HCT116 (cell line): ENCODE data around the gene LCP1. TPM values are rescaled to one million over a fixed set of nuclear protein-coding genes. Genes with fewer than 3 reads are reported as not detected.

ENCODE experiments used
- ATAC-seq: fragments of 200-7000 bp; cut with Tn5 transposase; 2 replicates; pipeline ENCODE4 v1.9.1; 2020; ENCODE audit warnings: mild to moderate bottlenecking, moderate library complexity
- BruUV-seq: library from RNA; stranded (reverse); fragments of 400-500 nt; replicated peaks from 2 replicates; lab custom pipeline; 2021; lab: Mats Ljungman, UMichigan
- CTCF ChIA-PET: fragments of 300-600 bp; sonication (Branson Sonifier 250); formaldehyde crosslinking; loops from one replicate; lab custom pipeline; 2021; ENCODE audit warnings: antibody characterized with exemption; lab: Charles Lee
- POLR2A ChIA-PET: fragments of 300-600, 350-600 bp; sonication (Branson Sonifier 250); formaldehyde crosslinking; loops from one replicate; lab custom pipeline; 2021; ENCODE audit warnings: antibody characterized with exemption; lab: Charles Lee
- RAD21 ChIA-PET, 2 experiments: fragments of 300-600 bp; sonication (Branson Sonifier 250); formaldehyde crosslinking; loops; one replicate each; lab custom pipeline; 2023; ENCODE audit warnings: low total read pairs in 2 of 2; ENCODE audit not compliant: uncharacterized antibody in 2 of 2, unreplicated experiment in 2 of 2, low non-redundant PET in 1 of 2; lab: Charles Lee
- DNase-seq: peaks from one replicate; pipeline ENCODE4 v3.0.0-alpha.2; 2010; ENCODE audit warnings: low read depth, low spot score
- H2AFZ ChIP-seq: fragments of 200-600 bp; shearing (Covaris generic), sonication (generic); 2 replicates; pipeline ENCODE4 v1.6.1; 2017; ENCODE audit warnings: low read depth, mixed run types, mixed read lengths, antibody characterized with exemption, low read length; ENCODE audit not compliant: poor library complexity, severe bottlenecking
- H3K27ac ChIP-seq: 2 replicates; pipeline ENCODE4 v1.5.1; 2012; ENCODE audit warnings: low read depth, low read length
- H3K27me3 ChIP-seq: fragments of 200-600 bp; sonication (generic); 2 replicates; pipeline ENCODE4 v1.6.1; 2016; ENCODE audit warnings: mixed run types, low read length, mixed read lengths; ENCODE audit not compliant: insufficient read depth
- H3K36me3 ChIP-seq, 2 experiments: fragments of 200-500 bp in 1 of 2; fragments of 200-600 bp in 1 of 2; sonication (Bioruptor generic) in 1 of 2; sonication (generic) in 1 of 2; 2 replicates each; pipeline versions ENCODE4 v1.5.1 to v1.6.1; 2014 to 2016; ENCODE audit warnings: low read length in 2 of 2, inconsistent platforms in 1 of 2, mixed read lengths in 1 of 2, mixed run types in 1 of 2; ENCODE audit not compliant: insufficient read depth in 2 of 2, control insufficient read depth in 1 of 2
- H3K4me1 ChIP-seq, 2 experiments: fragments of 200-600 bp in 1 of 2; sonication (generic) in 1 of 2; 2 replicates each; pipeline versions ENCODE4 v1.5.1 to v1.6.1; 2012 to 2017; ENCODE audit warnings: low read length in 2 of 2, inconsistent platforms in 1 of 2, mild to moderate bottlenecking in 1 of 2, mixed read lengths in 1 of 2, mixed run types in 1 of 2, moderate library complexity in 1 of 2; ENCODE audit not compliant: insufficient read depth in 2 of 2, control insufficient read depth in 1 of 2
- H3K4me2 ChIP-seq: fragments of 200-600 bp; sonication (generic); 2 replicates; pipeline ENCODE4 v1.6.1; 2017; ENCODE audit warnings: mixed run types, low read length, mixed read lengths
- H3K4me3 ChIP-seq, 2 experiments: fragments of 200-600 bp in 1 of 2; sonication (generic) in 1 of 2; replicated peaks in 1 of 2; 2 replicates each; pipeline ENCODE4 v1.5.1; 2011 to 2016; ENCODE audit warnings: low read length in 2 of 2, control low read depth in 1 of 2, low read depth in 1 of 2, mild to moderate bottlenecking in 1 of 2, mixed read lengths in 1 of 2, mixed run types in 1 of 2
- H3K79me2 ChIP-seq: fragments of 200-600 bp; sonication (generic); 2 replicates; pipeline ENCODE4 v1.6.1; 2017; ENCODE audit warnings: mild to moderate bottlenecking, mixed run types, low read length, moderate library complexity, mixed read lengths; ENCODE audit not compliant: insufficient read depth
- H3K9ac ChIP-seq: fragments of 200-600 bp; sonication (generic); 2 replicates; pipeline ENCODE4 v1.6.1; 2016; ENCODE audit warnings: low read length, mixed read lengths
- H3K9me2 ChIP-seq: fragments of 200-600 bp; sonication (generic), shearing (Covaris generic); 2 replicates; pipeline ENCODE4 v1.6.1; 2017; ENCODE audit warnings: mixed run types, mild to moderate bottlenecking, moderate library complexity; ENCODE audit not compliant: insufficient read depth
- H3K9me3 ChIP-seq, 2 experiments: fragments of 200-500 bp in 1 of 2; fragments of 200-600 bp in 1 of 2; sonication (Bioruptor generic) in 1 of 2; sonication (generic) in 1 of 2; 2 replicates each; pipeline ENCODE4 v1.6.1; 2014 to 2017; ENCODE audit warnings: low read length in 2 of 2, mixed read lengths in 2 of 2, inconsistent platforms in 1 of 2, low read depth in 1 of 2, mild to moderate bottlenecking in 1 of 2, mixed run types in 1 of 2, moderate library complexity in 1 of 2; ENCODE audit not compliant: control insufficient read depth in 1 of 2, insufficient read depth in 1 of 2
- H4K20me1 ChIP-seq: fragments of 200-600 bp; sonication (generic), shearing (Covaris generic); 2 replicates; pipeline ENCODE4 v1.6.1; 2017; ENCODE audit warnings: mixed run types, mild to moderate bottlenecking, moderate library complexity; ENCODE audit not compliant: insufficient read depth
- EZH2phosphoT487 ChIP-seq: fragments of 200-600 bp; IDR thresholded peaks from 2 replicates; pipeline ENCODE4 v1.6.1; 2018; ENCODE audit warnings: antibody characterized with exemption, borderline replicate concordance
- REST ChIP-seq: IDR thresholded peaks from 2 replicates; pipeline ENCODE4 v1.6.1; 2012; ENCODE audit warnings: low read depth
- TCF7L2 ChIP-seq: IDR thresholded peaks from 2 replicates; pipeline ENCODE4 v1.7.0; 2011; ENCODE audit warnings: borderline replicate concordance, inconsistent platforms; ENCODE audit not compliant: insufficient read depth, insufficient read length; ENCODE audit errors: extremely low read depth
- ZBTB33 ChIP-seq: IDR thresholded peaks from 2 replicates; pipeline ENCODE4 v1.6.1; 2011; ENCODE audit warnings: mild to moderate bottlenecking, low read length, moderate library complexity; ENCODE audit not compliant: insufficient replicate concordance; ENCODE audit errors: extremely low read depth
- intact Hi-C: fragments of 100-400 bp; cut with micrococcal nuclease; formaldehyde crosslinking; loops from 2 replicates; pipeline ENCODE4 v1.10.0; 2022
- total RNA-seq: library from RNA; stranded (reverse); gene quantifications from one replicate; pipeline ENCODE4 v1.2.1, GENCODE V29; 2021; ENCODE audit not compliant: unreplicated experiment

The LCP1 gene
- total RNA-seq, 1 experiment from 2014 or later = 2.2 TPM

- DNase-seq (no peak), ATAC-seq (no peak)
- H3K4me3 ChIP-seq = no peak overlapping the region
- H3K9ac ChIP-seq = no peak overlapping the region
- H3K27me3 ChIP-seq = 0 out of 2 replicates have a peak, but pooled peaks cover 4% of the 10 kb centered on the region
- no TSS peak for BruUV-seq
- POLR2A ChIA-PET = no interaction called here
- no peaks in the 10 kb centered on the region for H3K9me2 ChIP-seq
- no peaks in the 10 kb centered on the region for H4K20me1 ChIP-seq
- no peaks in the 10 kb centered on the region for H3K4me1 ChIP-seq
- no peaks in the 10 kb centered on the region for H3K79me2 ChIP-seq
- intact Hi-C loops = no loop called here
- H3K9me3 ChIP-seq = no peaks in the 10 kb centered on the region
- RAD21 ChIA-PET = no interaction called here
- no peaks in the 10 kb centered on the region for H3K36me3 ChIP-seq
- no peak overlapping the region for H3K27ac ChIP-seq
- CTCF ChIA-PET = interaction anchor here (1.2 kb wide), 1 partner anchor 19 kb away, joined by 5 read pairs; no protein-coding TSS in a partner anchor
- H2AFZ ChIP-seq = no peak overlapping the region
- TF ChIP-seq TCF7L2 (no peak), ZBTB33 (no peak), REST (no peak), EZH2phosphoT487 (no peak)
- no peak overlapping the region for H3K4me2 ChIP-seq
These were observed 2.5 kb downstream of the LCP1 start for GRCh38 chr13:46179491-46179908.
